ENCODE results near the gene RHCE. TPM values are rescaled to one million over a fixed set of nuclear protein-coding genes. Genes with fewer than 3 reads are reported as not detected.

The RHCE gene
- total RNA-seq, 1 donor from 2014 or later, result not detected

DNA sequence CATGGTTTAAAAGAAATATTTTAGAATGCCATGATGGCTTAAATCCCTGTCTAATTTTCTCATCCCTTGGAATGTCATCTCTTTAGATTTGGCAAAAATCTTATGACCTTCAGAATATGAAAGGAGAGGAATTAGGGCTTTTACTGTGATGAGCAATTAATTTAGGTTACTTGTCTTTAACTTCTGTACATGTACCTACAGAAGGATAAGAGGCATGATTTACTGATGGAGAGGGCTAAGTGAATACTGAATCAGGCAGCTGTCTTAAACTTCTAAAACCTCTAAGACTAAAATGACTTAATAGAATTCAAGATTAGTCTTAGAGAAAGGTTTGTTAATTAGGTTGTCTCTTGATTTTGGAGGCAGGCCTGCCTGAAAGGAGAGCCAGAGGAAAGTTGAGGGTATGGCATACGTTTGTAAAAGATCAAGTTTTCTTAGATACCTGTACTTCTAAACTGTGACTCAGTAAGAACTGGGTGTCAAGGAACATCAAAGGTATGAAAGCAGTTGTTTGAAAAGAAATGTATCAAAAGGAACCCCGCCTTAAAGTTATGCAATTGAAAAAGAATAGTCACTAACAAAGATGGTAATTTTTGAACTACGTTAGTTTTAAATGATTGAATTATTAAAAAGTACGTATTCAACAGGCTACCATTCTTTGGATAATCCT lies 22.5 kb upstream of the RHCE start:
- TF ChIP-seq CTCF (conservative IDR thresholded peaks at IDR 0.05; ENCODE audit: low read depth, low read length), result no peak
- no peak overlapping the region for H3K4me3 ChIP-seq (ENCODE audit: low read depth, low read length)
- no peak for DNase-seq (ENCODE audit: low read depth)

- no peak for DNase-seq (ENCODE audit: low read depth)
- TF ChIP-seq CTCF (conservative IDR thresholded peaks at IDR 0.05; ENCODE audit: low read depth, low read length), result peak; percentile 12
These were observed 21.6 kb upstream of the RHCE start for GRCh38 chr1:25442178-25442577.

GRCh38 chr1:25439287-25439686 lies 18.7 kb upstream of the RHCE start:
- no peak for DNase-seq (ENCODE audit: low read depth)
- TF ChIP-seq CTCF (conservative IDR thresholded peaks at IDR 0.05; ENCODE audit: low read depth, low read length), result no peak
- H3K4me3 ChIP-seq (ENCODE audit: low read depth, low read length), result no peak overlapping the region

More at GRCh38 chr1:25442178-25442577, 21.6 kb upstream of the RHCE start:
- no peak overlapping the region for H3K4me3 ChIP-seq (ENCODE audit: low read depth, low read length)

GRCh38 chr1:25437672-25438071 lies 17.0 kb upstream of the RHCE start:
- no peak for DNase-seq (ENCODE audit: low read depth)
- no peak overlapping the region for H3K4me3 ChIP-seq (ENCODE audit: low read depth, low read length)
- no peak for TF ChIP-seq CTCF (conservative IDR thresholded peaks at IDR 0.05; ENCODE audit: low read depth, low read length)

GRCh38 chr1:25435397-25436108 lies 14.9 kb upstream of the RHCE start:
- peak overlapping the region; percentile 26 for H3K4me3 ChIP-seq (ENCODE audit: low read depth, low read length)
- no peak for TF ChIP-seq CTCF (conservative IDR thresholded peaks at IDR 0.05; ENCODE audit: low read depth, low read length)
- DNase-seq (ENCODE audit: low read depth), result no peak

DNA sequence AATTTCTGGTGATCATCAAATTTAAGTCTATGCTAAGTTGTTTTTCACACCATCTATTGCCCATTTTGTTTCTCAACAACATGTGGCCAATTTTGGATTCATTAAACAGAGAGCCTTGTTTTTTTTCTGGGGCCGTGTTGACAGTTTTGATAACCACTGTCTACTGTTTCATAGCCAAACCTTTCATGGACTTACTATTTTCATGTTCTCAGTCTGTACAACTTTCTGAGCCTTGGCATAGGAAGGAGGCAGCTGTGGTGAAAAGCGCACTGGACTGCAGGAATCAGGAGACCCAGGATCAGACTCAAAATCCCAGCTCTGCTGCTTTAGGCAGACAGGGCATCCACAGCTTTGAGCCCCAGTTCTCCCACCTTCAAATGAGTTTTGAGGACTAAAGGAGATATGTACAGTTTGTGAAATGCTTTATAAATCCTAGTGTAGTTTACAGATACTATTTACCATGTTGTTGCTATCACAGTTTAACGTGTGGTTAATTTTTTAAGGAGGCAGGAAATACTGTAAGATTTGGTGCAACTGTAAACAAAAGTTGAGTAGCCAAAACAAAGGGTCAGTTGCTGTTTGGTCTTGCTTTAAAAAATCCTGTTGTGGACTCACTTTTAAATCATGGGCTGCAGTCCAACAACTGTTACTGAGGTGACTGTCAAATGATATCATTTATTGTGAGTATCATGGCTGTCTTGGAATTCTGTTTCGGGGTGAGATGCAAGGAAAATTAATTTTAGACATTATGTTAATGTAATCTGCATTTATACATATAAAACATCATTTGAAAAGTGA lies 13.0 kb upstream of the RHCE start:
- DNase-seq (ENCODE audit: low read depth), result no peak
- no peak for TF ChIP-seq CTCF (conservative IDR thresholded peaks at IDR 0.05; ENCODE audit: low read depth, low read length)
- no peak overlapping the region for H3K4me3 ChIP-seq (ENCODE audit: low read depth, low read length)
